HPDE6-E6E7 (cell line): ENCODE data around the gene MMP15.
"Not testable (repeated sequence)": the region's sequence is repeated elsewhere in the genome, so short reads cannot be mapped to it uniquely, and the experiment has no call there.

Experiments used
- DNase-seq: peaks from one replicate; pipeline ENCODE4 v3.0.0; 2011; ENCODE audit warnings: missing footprints; ENCODE audit errors: extremely low spot score

The MMP15 gene

DNA sequence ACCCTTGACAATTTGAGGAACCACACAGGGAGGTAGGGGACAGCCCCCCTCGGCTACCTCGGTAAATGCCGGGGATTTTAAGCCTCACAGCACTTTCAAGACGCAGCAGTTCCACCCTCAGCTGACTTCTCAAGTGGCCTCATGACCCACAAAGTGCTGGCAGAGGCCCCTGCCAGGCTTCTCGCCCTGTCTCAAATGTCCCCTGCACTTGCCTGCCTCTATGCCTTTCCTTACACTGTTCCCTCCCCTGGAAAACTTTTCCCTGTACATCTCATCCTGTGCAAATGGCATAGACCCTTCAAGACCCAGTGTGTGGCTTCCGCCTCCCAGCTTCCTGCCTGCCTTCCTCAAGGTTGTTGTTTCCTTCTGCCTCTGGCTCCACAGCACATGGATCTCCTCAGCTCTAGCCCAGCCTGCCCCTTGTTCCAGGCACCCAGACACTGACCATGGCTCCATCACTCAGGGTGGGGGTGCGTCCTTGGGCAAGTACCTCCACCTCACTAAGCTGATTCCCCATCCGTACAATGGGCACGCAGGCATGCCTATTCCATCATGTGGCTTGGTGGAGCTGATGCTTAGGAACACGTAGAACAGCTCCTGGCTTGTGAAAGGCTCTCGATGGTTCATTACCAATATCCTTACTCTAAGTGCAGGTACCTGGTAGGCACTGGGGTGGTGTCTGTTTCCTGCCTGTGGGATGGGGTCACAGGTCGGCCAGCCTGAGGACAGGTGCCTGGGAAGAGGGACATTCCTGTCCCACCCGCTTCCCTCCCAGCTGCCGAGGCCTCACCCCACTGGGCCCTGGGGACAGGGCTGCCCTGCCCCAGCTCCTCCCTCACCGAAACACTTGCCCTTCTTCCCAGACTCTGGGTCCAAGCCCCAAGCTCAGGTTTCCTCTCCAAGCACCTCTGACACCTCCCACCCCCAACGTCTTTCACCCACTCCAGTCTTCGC lies 24.0 kb downstream of the MMP15 start:
- no peak for DNase-seq

GRCh38 chr16:58051296-58051695 lies 25.7 kb downstream of the MMP15 start:
- no peak for DNase-seq

GRCh38 chr16:58051821-58052603 lies 26.5 kb downstream of the MMP15 start:
- no peak for DNase-seq

DNA sequence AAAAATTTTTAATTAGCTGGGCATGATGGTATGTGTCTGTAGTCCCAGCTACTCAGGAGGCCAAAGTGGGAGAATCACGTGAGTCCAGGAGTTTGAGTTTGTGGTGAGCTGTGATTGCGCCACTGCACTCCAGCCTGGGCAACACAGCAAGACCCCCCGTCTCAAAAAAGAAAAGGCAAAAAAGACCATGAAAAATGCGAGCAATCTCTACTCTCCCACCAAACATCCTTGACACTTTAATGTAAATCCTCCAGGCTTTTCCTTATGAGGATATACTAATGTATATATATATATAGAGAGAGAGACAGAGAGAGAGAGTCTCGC lies 28.1 kb downstream of the MMP15 start:
- no peak for DNase-seq

GRCh38 chr16:58054289-58054688 lies 28.7 kb downstream of the MMP15 start:
- DNase-seq, result no peak

DNA sequence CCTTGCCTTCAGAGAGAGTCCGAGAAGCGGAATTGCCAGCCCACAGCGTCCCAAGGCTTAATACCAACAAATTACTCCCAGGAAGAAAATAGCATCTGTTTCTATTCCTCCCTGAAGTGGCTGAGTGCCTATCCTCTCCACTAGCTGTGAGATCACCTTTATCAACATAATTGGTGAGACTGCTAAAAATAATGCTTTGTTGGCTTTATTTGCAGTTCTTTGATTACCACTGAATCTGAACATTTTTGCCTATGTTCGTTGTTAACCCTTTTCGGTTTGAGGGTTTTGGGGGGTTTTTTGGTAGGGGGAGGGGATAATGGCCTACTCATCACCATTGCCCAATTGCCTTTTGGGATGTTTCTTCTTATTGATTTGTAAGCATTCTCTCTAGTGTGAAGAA lies 31.0 kb downstream of the MMP15 start:
- DNase-seq, result no peak

GRCh38 chr16:58057121-58057520 lies 31.6 kb downstream of the MMP15 start:
- no peak for DNase-seq

DNA sequence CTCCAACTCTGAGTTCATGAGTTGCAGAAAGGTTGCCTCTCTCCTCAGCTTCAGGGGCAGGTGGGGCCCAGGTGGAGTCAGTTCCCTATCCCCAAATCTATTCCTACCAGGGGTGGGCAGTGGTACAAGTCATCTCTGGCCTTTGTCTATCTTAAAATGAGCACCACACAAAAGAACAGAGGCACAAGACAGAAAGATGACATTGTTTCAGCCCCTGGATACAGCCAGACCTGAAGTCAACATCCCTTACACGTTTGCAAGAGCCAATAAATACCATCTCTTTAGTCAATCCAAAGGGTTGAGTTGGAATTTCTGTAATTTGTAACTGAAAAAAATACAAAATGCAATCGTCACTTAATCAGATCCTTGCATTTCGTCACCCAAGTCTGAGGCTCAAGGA lies 32.2 kb downstream of the MMP15 start:
- DNase-seq, result no peak

DNA sequence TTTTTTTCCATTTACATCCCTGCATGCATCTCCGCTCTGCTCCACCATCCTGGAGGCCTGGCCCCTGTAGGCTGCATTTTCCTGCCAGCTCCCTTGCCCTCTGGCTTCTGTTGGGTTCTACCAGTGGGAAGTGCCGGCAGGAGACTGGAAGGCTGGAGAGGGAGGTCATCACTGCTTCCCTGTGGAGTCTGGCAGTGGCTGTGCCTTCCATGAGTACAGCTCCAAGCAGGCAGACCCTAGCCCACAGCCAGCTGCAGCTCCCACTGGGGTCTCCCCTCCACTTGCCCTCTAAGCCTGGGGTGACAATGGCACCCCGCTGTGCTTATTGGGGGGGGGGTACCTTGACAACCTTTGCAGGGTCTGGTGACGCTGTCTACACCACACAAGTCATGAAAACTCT lies 37.3 kb downstream of the MMP15 start:
- DNase-seq, result no peak

DNA sequence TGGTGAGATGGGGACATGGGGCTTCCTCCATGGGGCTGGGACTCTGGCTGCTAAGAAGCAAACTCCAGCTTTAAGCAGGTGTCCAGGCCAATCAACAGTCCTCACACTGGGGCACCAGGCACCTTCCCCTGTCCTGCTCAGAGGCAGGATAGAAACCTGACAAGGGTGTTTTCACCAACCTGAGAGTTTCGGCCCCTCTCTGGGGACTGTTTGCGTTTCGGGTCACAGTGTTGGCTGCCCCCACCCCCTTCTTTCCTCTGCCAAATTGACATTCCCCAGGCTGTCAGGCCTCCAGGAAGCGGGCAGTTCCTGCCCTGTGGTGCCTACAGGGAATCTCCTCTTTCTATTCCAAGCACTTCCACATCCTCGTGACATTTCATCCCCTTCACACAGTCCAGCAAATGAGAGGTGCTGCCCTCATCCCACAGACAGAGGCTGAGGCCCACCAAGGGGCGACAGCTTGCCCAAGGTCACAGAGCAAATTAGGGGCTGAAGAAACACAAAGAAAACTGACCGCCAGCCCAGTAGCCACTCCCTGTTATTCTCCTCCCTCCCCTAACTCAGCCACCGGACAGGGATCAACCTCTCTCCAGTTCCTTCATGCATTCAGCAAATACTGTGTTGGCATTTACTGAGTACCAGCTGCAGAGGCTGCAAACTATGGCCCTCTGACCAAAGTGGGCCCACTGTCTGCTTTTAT lies 38.0 kb downstream of the MMP15 start:
- DNase-seq, result no peak

DNA sequence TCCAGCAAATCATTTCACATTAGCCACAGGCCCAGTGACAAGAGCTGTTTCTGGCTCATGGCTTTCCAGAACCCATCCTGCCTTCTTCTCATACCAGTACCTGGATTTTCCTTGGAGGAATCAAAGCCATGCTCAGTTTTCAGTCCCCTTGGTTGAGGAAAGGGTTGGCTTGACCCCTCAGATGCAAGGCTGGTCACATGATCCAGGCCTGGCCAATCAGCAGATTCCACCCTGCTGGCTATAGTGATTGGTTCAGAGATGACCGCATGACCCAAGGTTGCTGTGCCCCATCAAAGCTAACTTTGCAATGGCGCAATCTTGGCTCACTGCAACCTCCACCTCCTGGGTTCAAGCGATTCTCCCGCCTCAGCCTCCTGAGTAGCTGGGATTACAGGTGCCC lies 45.0 kb downstream of the MMP15 start:
- DNase-seq, result no peak

GRCh38 chr16:58072134-58072533 lies 46.6 kb downstream of the MMP15 start:
- DNase-seq, result not testable (repeated sequence)

DNA sequence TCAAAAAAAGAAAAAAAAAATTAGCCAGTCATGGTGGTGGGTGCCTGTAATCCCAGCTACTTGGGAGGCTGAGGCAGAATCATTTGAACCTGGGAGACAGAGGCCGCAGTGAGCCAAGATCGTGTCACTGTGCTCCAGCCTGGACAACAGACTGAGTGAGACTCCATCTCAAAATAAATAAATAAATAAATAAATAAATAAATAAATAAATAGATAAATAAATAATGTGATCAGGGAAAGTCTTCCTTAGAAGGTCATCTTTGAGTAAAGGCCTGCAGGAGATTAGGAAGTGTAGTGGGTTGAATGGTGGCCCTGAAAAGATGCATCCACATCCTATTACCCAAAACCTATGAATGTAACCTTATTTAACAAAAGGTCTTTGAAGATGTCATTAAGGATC lies 47.5 kb downstream of the MMP15 start:
- not testable (repeated sequence) for DNase-seq

DNA sequence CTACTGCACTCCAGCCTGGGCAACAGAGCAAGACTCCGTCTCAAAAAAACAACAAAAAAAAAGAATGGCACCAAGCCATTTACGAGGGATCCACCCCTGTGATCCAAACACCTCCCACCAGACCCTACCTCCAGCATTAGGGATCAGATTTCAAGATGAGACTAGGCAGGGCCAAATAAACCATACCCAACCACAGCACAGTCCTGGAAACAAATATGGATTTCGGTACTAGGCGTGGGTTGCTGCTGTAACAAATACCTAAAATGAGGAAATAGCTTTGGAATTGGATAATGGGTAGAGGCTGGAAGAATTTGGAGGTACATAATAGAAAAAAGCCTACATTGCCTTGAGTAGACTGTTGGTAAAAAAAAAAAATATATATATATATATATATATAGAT lies 49.1 kb downstream of the MMP15 start:
- no peak for DNase-seq

DNA sequence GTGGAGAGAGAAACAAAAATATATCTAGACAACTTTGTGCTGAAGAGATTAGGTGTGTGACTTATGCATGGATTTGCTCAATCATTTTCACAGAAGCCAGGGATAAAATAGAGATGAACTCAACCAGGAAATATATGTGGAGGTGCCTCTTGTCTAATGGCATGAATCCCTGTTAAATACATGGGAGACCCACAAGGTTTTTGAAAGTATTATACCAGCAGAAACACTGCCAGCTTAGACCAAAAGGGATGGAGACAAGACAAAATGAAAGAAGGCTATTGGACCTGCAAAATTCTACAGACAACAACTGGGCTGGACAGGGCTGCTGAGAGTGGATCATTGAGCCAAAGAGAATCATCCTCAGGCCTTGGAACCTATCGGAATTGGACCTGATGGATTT lies 51.0 kb downstream of the MMP15 start:
- no peak for DNase-seq

DNA sequence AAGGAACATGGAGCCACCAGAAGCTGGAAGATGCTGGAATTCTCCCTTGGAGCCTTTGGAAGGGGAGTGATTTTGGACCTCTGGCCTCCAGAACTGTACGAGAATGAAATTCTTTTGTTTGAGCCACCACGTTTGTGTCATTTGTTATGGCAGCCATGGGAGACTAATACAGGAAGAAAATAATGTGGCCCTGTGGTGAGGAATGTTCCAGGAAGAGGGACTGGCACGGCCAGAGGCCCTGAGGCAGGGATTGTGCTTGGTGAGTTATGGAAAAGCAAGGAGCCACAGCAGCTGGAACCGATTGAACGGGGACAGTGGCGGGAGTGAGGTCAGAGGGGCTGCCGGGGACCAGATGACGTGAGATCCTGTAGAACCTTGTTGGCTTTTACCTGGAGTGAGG lies 52.2 kb downstream of the MMP15 start:
- DNase-seq, result no peak

DNA sequence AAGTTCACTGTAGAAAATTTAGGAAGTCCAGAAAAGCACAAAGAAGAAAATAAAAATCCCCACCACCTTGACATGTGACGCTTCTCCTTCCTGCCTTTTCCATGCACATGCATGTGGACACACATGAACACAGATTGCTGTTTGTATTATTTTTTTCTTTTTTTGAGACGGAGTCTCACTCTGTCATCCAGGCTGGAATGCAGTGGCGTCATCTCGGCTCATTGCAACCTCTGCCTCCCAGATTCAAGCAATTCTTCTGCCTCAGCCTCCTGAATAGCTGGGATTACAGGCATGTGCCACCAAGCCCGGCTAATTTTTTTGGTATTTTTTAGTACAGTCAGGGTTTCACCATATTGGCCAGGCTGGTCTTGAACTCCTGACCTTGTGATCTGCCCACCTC lies 55.1 kb downstream of the MMP15 start:
- not testable (repeated sequence) for DNase-seq

DNA sequence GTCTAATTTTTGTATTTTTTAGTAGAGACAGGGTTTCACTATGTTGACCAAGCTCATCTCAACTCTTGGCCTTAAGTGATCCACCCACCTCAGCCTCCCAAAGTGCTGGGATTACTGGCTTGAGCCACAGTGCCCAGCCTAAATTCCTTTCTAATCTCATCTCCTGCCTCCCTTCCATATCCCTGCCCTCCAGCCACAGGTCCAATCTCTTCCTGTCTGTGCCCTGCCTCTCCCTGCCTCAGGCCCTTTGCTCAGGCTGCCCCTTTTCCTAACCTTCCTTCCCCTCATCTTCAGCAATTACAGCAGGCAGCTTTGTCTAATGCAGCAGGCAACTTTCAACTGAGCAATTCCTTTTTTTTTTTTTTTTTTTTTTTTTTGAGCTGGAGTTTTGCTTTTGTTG lies 56.8 kb downstream of the MMP15 start:
- no peak for DNase-seq

GRCh38 chr16:58084635-58085034 lies 59.1 kb downstream of the MMP15 start:
- no peak for DNase-seq

- DNase-seq, result no peak
These were observed 59.6 kb downstream of the MMP15 start for GRCh38 chr16:58085171-58085570.

DNA sequence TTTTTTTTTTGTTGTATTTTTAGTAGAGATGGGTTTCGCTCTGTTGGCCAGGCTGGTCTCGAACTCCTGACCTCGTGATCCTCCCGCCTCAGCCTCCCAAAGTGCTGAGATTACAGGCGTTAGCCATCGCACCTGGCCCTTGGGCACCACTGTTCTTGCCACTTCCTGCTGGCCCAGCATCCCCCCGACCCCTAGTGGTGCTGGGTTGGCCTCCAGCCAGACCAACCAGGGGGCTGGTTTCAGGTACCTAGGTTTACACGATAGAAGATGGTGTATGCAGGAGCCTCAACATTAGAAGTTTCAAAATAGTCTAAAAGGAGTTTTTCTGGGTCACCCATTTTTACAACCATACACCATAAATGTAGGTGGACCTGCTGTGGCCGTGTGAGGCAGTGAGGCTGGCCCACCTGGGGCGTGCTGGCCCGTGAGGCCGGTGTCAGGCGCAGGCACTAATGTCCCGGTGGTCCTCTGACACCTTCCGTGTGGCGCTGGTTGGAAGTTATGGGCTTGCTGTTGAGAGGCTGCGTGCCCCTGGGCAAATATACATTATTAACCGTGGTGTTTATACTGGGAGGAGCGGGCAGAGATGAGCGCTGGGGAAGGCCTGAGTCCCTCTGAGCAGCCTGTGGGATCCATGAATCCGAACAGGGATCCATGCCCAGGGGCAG lies 60.2 kb downstream of the MMP15 start:
- no peak for DNase-seq
